ENCODE results near the gene SYAP1. TPM values are rescaled to one million over a fixed set of nuclear protein-coding genes. Genes with fewer than 3 reads are reported as not detected.

The SYAP1 gene
- total RNA-seq, 1 donor from 2014 or later = 16.8 TPM

DNA sequence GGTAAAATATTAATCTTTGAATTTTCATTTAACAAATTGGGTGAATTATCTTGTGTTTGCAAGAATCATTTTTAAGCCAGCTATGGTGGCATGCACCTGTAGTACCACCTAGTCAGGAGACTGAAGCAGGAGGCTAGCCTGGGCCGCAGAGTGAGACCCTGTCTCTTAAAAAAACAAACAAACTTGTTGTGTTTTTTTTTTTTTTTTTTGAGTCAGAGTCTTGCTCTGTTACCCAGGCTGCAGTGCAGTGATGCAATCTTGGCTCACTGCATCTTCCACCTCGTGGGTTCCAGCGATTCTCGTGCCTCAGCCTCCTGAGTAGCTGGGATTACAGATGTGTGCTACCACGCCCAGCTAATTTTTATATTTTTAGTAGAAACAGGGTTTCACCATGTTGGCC, 69.1 kb downstream of the SYAP1 start:
- no peak for ATAC-seq (ENCODE audit: low read depth)
- POLR2A ChIA-PET = interaction anchor here (0.7 kb wide), 1 partner anchor 128 kb away, joined by 5 read pairs; no protein-coding TSS in a partner anchor
- intact Hi-C loops (cut with micrococcal nuclease) = loop anchor here (5.0 to 10.0 kb wide), 5 partner anchors 949 to 1916 kb away; partner anchors contain the start of genes CA5B, FANCB, MOSPD2 and PIGA
- Mint-ChIP-seq H3K27ac (no peak overlapping the region), H3K9me3 (no peaks in the 10 kb centered on the region), H3K4me3 (no peak overlapping the region), H3K27me3 (no peaks in the 10 kb centered on the region), H3K36me3 (ENCODE audit: low read depth) (peaks cover 14% of the 10 kb centered on the region), H3K4me1 (peaks cover 18% of the 10 kb centered on the region)
- no peak for DNase-seq
- CTCF ChIA-PET = no interaction called here
- TF ChIP-seq, protein P1, sequence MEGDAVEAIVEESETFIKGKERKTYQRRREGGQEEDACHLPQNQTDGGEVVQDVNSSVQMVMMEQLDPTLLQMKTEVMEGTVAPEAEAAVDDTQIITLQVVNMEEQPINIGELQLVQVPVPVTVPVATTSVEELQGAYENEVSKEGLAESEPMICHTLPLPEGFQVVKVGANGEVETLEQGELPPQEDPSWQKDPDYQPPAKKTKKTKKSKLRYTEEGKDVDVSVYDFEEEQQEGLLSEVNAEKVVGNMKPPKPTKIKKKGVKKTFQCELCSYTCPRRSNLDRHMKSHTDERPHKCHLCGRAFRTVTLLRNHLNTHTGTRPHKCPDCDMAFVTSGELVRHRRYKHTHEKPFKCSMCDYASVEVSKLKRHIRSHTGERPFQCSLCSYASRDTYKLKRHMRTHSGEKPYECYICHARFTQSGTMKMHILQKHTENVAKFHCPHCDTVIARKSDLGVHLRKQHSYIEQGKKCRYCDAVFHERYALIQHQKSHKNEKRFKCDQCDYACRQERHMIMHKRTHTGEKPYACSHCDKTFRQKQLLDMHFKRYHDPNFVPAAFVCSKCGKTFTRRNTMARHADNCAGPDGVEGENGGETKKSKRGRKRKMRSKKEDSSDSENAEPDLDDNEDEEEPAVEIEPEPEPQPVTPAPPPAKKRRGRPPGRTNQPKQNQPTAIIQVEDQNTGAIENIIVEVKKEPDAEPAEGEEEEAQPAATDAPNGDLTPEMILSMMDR (IDR thresholded peaks at IDR 0.05) = no peak

DNA sequence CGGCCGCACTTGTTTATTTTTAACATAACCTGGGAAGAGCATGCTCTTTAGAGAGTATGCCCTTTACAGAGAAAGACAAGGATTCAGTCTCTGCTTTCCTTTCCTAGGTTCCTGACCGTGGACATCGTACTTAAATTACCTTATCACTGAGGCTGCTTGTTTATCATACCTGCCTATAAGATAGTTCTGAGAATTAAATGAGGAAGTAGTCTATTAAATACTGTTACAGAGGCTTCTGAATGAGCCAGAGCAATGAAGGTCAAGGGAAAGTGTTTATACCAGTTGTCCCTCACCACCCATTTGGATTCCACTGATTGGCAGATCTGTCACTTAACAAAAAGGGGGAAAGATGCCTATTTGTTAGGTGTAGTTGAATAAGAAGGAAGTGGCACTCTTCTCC, 76.9 kb downstream of the SYAP1 start:
- no peaks in the 10 kb centered on the region for H3K27me3 Mint-ChIP-seq
- no peak overlapping the region for H3K27ac Mint-ChIP-seq
- DNase-seq (no peak), ATAC-seq (ENCODE audit: low read depth) (no peak)
- H3K4me1 Mint-ChIP-seq = peaks cover 2% of the 10 kb centered on the region
- TF ChIP-seq, protein P1 (IDR thresholded peaks at IDR 0.05) = no peak
- H3K4me3 Mint-ChIP-seq = no peak overlapping the region
- H3K9me3 Mint-ChIP-seq = no peaks in the 10 kb centered on the region
- intact Hi-C loops (cut with micrococcal nuclease) = no loop called here
- H3K36me3 Mint-ChIP-seq (ENCODE audit: low read depth) = peaks cover 19% of the 10 kb centered on the region
- ChIA-PET CTCF (no interaction called here), POLR2A (interaction anchor here (0.7 kb wide), 1 partner anchor 96 kb away, joined by 3 read pairs; no protein-coding TSS in a partner anchor)

DNA sequence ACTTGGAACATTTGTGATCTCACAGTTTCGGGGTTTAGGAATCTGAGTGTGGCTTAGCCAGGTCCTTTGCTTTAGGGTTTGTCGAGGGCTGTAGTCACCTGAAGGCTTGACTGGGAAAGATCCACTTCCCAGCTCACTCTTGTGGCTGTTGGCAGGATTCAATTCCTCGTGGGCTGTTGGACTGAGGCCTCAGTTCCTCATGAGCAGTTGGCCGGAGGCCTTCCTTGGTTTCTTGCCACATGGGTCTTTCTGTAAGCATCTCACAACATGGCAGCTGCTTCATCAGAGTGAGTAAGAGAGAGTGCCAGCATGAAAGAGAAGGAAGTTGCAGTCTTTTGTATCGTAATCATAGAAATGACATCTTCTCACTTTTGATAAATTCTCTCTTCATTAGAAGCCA, 77.9 kb downstream of the SYAP1 start:
- DNase-seq (no peak), ATAC-seq (ENCODE audit: low read depth) (no peak)
- Mint-ChIP-seq H3K27ac (no peak overlapping the region), H3K9me3 (no peaks in the 10 kb centered on the region), H3K4me1 (peaks cover 2% of the 10 kb centered on the region), H3K4me3 (no peak overlapping the region), H3K36me3 (ENCODE audit: low read depth) (peaks cover 19% of the 10 kb centered on the region), H3K27me3 (no peaks in the 10 kb centered on the region)
- TF ChIP-seq, protein P1 (IDR thresholded peaks at IDR 0.05) = no peak
- ChIA-PET CTCF (no interaction called here), POLR2A (no interaction called here)
- intact Hi-C loops (cut with micrococcal nuclease) = no loop called here

DNA sequence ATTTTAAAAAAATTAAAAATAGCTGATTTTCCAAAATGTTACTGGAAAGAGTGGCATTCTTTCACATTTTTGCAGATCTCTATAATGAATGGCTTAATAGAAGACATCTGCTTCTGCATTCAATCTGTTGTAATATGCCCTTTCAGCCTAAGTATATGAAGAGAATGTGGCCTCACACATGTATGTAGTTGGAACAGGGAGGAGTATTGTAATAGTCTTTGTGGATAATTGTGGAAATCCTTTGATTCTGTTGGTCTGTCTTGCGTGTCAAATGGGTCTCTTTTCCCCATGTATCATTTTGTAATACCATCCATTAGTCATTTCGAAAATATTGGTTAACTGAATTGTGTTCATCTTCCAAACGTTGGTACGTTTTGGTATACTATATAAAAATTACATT, 78.4 kb downstream of the SYAP1 start:
- H3K9me3 Mint-ChIP-seq = no peaks in the 10 kb centered on the region
- H3K4me3 Mint-ChIP-seq = no peak overlapping the region
- H3K27ac Mint-ChIP-seq = no peak overlapping the region
- DNase-seq (no peak), ATAC-seq (ENCODE audit: low read depth) (no peak)
- ChIA-PET CTCF (no interaction called here), POLR2A (no interaction called here)
- intact Hi-C loops (cut with micrococcal nuclease) = no loop called here
- TF ChIP-seq, protein P1 (IDR thresholded peaks at IDR 0.05) = no peak
- peaks cover 21% of the 10 kb centered on the region for H3K36me3 Mint-ChIP-seq (ENCODE audit: low read depth)
- H3K27me3 Mint-ChIP-seq = no peaks in the 10 kb centered on the region
- peaks cover 2% of the 10 kb centered on the region for H3K4me1 Mint-ChIP-seq

DNA sequence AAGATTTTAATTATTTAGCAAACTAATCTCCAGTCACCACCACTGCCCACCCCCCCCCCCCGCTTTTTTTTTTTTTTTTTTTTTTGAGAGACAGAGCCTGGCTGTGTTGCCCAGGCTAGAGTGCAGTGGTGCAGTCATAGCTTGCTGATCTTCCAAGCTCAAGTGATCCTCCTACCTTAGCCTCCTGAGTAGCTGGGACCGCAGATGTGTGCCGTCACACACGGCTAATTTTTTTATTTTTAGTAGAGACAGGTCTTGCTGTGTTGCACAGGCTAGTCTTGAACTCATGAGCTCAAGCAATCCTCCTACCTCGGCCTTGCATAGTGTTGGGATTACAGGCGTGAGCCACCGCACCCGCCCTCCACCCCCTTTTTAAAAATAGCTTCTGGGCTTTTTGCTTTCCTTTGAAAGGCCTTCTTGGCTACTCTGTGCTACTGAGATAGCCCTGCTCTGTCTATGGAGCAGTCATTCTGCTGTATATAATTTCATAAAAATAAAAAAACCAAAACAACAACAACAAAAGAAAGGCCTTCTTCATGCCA, 85.6 kb downstream of the SYAP1 start:
- Mint-ChIP-seq H3K27me3 (no peaks in the 10 kb centered on the region), H3K27ac (no peak overlapping the region), H3K4me3 (peak overlapping the region; percentile 19), H3K4me1 (peaks cover 27% of the 10 kb centered on the region), H3K9me3 (no peaks in the 10 kb centered on the region), H3K36me3 (ENCODE audit: low read depth) (peaks cover 10% of the 10 kb centered on the region)
- POLR2A ChIA-PET = interaction anchor here (0.6 kb wide), 1 partner anchor 105 kb away, joined by 5 read pairs; no protein-coding TSS in a partner anchor
- DNase-seq (no peak), ATAC-seq (ENCODE audit: low read depth) (peak; percentile 34)
- intact Hi-C loops (cut with micrococcal nuclease) = no loop called here
- TF ChIP-seq, protein P1 (IDR thresholded peaks at IDR 0.05) = no peak
- CTCF ChIA-PET = no interaction called here

Data from activated B cell treated with CpG ODN at 0.5 μM for 24 hours (primary cell).